ENCODE data around the gene PATZ1.

Gene PATZ1

DNA sequence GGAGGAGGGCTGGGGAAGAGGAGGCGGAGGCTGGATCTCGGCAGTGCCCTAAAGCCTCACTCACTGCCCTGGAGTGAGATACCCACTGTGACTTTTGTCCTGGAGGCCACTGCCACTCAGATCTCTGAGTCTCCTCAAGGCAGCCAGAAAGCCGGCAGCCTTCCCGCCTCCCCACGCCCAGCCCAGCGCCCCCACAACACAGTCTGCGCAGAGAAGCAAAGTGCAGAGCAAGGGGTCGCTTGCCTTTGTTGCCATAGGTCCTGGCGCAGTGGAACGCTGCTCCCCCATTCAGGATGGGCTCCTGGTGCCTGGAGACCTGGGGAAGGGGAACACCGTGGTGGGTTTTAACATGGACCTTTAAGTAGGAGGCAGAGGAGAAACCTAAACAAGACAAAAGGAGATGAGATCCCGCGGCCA is 17.6 kb downstream of the PATZ1 start (continued):
- TF ChIP-seq, protein P1, sequence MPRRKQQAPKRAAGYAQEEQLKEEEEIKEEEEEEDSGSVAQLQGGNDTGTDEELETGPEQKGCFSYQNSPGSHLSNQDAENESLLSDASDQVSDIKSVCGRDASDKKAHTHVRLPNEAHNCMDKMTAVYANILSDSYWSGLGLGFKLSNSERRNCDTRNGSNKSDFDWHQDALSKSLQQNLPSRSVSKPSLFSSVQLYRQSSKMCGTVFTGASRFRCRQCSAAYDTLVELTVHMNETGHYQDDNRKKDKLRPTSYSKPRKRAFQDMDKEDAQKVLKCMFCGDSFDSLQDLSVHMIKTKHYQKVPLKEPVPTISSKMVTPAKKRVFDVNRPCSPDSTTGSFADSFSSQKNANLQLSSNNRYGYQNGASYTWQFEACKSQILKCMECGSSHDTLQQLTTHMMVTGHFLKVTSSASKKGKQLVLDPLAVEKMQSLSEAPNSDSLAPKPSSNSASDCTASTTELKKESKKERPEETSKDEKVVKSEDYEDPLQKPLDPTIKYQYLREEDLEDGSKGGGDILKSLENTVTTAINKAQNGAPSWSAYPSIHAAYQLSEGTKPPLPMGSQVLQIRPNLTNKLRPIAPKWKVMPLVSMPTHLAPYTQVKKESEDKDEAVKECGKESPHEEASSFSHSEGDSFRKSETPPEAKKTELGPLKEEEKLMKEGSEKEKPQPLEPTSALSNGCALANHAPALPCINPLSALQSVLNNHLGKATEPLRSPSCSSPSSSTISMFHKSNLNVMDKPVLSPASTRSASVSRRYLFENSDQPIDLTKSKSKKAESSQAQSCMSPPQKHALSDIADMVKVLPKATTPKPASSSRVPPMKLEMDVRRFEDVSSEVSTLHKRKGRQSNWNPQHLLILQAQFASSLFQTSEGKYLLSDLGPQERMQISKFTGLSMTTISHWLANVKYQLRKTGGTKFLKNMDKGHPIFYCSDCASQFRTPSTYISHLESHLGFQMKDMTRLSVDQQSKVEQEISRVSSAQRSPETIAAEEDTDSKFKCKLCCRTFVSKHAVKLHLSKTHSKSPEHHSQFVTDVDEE (CRISPR knock-in tag; IDR thresholded peaks at IDR 0.05): no peak

DNA sequence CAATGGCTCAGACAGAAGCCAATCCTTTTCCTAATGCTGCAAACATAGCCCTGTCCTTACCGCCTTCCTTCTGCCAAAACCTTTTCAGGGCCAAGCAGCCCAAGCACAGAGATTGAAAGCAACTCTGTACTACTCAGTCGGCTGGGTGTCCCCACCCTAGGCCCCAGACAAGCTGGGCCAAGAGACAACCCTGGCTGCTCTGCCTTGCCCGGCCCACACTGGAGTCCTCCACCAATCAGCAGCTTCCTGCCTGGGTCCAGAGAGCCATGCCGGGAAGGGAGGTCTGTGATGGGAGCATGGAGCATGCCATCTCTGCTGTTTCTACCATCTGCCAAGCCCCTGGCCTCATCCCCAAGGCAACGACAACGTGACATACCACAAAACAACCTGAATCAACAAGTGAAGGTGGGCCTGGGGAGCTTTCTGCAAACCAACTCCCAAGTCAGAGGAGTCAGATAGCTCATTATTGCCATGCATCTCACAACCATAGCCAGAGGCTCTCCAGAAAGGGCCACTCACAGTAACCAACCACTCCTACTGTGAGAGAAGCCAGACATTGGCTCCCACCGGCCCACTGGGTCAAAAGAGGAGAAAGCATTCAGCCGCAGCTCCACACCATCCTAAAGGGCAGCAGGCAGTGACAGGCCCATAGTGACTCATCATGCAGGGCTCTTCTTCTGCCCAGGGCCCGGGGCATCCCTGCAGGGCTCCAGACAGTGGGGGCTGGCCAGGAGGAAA is 18.2 kb downstream of the PATZ1 start:
- TF ChIP-seq, protein P1 (CRISPR knock-in tag; IDR thresholded peaks at IDR 0.05): no peak
- TF ChIP-seq TCF4 (CRISPR knock-in tag; IDR thresholded peaks at IDR 0.05; ENCODE audit: borderline replicate concordance): no peak
- TF ChIP-seq OSR1 (CRISPR knock-in tag; IDR thresholded peaks at IDR 0.05): no peak
- no peak for TF ChIP-seq ARNTL (CRISPR knock-in tag; IDR thresholded peaks at IDR 0.05; ENCODE audit: borderline replicate concordance, low read depth)
- TF ChIP-seq SNAI2 (CRISPR knock-in tag; IDR thresholded peaks at IDR 0.05): no peak
- no peak for TF ChIP-seq RARB (CRISPR knock-in tag; IDR thresholded peaks at IDR 0.05)
- TF ChIP-seq ZFP30 (CRISPR knock-in tag; IDR thresholded peaks at IDR 0.05): no peak
- TF ChIP-seq, protein P2, sequence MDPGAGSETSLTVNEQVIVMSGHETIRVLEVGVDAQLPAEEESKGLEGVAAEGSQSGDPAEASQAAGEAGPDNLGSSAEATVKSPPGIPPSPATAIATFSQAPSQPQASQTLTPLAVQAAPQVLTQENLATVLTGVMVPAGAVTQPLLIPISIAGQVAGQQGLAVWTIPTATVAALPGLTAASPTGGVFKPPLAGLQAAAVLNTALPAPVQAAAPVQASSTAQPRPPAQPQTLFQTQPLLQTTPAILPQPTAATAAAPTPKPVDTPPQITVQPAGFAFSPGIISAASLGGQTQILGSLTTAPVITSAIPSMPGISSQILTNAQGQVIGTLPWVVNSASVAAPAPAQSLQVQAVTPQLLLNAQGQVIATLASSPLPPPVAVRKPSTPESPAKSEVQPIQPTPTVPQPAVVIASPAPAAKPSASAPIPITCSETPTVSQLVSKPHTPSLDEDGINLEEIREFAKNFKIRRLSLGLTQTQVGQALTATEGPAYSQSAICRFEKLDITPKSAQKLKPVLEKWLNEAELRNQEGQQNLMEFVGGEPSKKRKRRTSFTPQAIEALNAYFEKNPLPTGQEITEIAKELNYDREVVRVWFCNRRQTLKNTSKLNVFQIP (CRISPR knock-in tag; IDR thresholded peaks at IDR 0.05; ENCODE audit: borderline replicate concordance, low read depth): no peak
- ATAC-seq: peak; percentile 67

DNA sequence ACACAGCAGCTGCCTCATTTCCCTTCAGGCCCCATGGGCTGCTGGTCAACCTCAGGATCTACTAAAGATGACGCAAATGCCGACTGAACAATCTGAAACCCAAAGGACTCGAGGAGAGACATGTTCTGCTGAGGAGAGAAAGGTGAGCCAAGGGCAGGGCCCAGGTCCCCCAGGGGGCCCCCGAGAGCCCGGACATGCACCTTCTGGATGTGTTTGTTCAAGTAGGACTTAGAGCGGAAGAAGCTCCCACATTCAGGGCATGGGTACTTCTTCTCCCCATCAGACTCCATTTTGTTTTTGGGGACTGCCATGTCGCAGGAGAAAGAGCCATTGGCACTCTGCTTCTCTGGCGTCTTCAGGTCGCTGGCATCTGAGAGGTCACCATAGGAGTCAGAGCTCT is 19.3 kb downstream of the PATZ1 start:
- no peak for ATAC-seq
- no peak for TF ChIP-seq GLIS3 (CRISPR knock-in tag; IDR thresholded peaks at IDR 0.05)
- TF ChIP-seq, protein P3, sequence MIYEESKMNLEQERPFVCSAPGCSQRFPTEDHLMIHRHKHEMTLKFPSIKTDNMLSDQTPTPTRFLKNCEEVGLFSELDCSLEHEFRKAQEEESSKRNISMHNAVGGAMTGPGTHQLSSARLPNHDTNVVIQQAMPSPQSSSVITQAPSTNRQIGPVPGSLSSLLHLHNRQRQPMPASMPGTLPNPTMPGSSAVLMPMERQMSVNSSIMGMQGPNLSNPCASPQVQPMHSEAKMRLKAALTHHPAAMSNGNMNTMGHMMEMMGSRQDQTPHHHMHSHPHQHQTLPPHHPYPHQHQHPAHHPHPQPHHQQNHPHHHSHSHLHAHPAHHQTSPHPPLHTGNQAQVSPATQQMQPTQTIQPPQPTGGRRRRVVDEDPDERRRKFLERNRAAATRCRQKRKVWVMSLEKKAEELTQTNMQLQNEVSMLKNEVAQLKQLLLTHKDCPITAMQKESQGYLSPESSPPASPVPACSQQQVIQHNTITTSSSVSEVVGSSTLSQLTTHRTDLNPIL (CRISPR knock-in tag; IDR thresholded peaks at IDR 0.05; ENCODE audit: low read depth): no peak
- no peak for TF ChIP-seq SNAI2 (CRISPR knock-in tag; IDR thresholded peaks at IDR 0.05)
- no peak for TF ChIP-seq TOX (CRISPR knock-in tag; IDR thresholded peaks at IDR 0.05; ENCODE audit: borderline replicate concordance)
- no peak for TF ChIP-seq ARNTL (CRISPR knock-in tag; IDR thresholded peaks at IDR 0.05; ENCODE audit: borderline replicate concordance, low read depth)
- TF ChIP-seq OSR1 (CRISPR knock-in tag; IDR thresholded peaks at IDR 0.05): no peak
- no peak for TF ChIP-seq ZFP30 (CRISPR knock-in tag; IDR thresholded peaks at IDR 0.05)
- TF ChIP-seq CSDC2 (CRISPR knock-in tag; IDR thresholded peaks at IDR 0.05): no peak
- no peak for TF ChIP-seq ZFP3 (CRISPR knock-in tag; IDR thresholded peaks at IDR 0.05)
- TF ChIP-seq, protein P1 (CRISPR knock-in tag; IDR thresholded peaks at IDR 0.05): no peak
- no peak for TF ChIP-seq TCF4 (CRISPR knock-in tag; IDR thresholded peaks at IDR 0.05; ENCODE audit: borderline replicate concordance)
- TF ChIP-seq ISL1 (CRISPR knock-in tag; IDR thresholded peaks at IDR 0.05): no peak
- TF ChIP-seq RARB (CRISPR knock-in tag; IDR thresholded peaks at IDR 0.05): no peak
- TF ChIP-seq, protein P2 (CRISPR knock-in tag; IDR thresholded peaks at IDR 0.05; ENCODE audit: borderline replicate concordance, low read depth): no peak
- no peak for TF ChIP-seq ESRRG (CRISPR knock-in tag; IDR thresholded peaks at IDR 0.05)
- no peak for TF ChIP-seq BACH2 (CRISPR knock-in tag; IDR thresholded peaks at IDR 0.05; ENCODE audit: borderline replicate concordance)
- TF ChIP-seq ZNF8 (CRISPR knock-in tag; IDR thresholded peaks at IDR 0.05): no peak
- TF ChIP-seq, protein P4, sequence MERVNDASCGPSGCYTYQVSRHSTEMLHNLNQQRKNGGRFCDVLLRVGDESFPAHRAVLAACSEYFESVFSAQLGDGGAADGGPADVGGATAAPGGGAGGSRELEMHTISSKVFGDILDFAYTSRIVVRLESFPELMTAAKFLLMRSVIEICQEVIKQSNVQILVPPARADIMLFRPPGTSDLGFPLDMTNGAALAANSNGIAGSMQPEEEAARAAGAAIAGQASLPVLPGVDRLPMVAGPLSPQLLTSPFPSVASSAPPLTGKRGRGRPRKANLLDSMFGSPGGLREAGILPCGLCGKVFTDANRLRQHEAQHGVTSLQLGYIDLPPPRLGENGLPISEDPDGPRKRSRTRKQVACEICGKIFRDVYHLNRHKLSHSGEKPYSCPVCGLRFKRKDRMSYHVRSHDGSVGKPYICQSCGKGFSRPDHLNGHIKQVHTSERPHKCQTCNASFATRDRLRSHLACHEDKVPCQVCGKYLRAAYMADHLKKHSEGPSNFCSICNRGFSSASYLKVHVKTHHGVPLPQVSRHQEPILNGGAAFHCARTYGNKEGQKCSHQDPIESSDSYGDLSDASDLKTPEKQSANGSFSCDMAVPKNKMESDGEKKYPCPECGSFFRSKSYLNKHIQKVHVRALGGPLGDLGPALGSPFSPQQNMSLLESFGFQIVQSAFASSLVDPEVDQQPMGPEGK (CRISPR knock-in tag; IDR thresholded peaks at IDR 0.05; ENCODE audit: borderline replicate concordance): no peak
- no peak for TF ChIP-seq ZNF70 (CRISPR knock-in tag; IDR thresholded peaks at IDR 0.05)
